ENCODE data around the gene RPUSD3.
A peak's percentile ranks its signal among the peaks of the same experiment; 100 is the strongest.

RPUSD3 gene

GRCh38 chr3:9797196-9797945 is 46.4 kb downstream of the RPUSD3 start:
- no peak for DNase-seq

- DNase-seq: no peak
Measured at GRCh38 chr3:9795207-9795606, 48.6 kb downstream of the RPUSD3 start.

DNA sequence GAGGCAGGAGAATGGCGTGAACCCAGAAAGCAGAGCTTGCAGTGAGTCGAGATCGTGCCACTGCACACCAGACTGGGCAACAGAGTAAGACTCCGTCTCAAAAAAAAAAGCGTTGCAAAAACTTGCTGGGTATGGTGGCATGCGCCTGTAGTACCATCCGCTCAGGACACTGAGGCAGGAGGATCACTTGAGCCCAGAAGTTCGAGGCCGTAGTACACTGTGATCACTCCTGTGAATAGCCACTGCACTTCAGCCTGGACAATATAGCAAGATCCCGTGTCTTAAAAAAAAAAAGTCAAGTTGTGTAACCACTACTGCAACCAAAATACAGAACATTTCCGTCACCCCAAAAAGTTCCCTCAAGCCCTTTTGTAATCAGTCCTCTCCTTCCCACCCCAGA is 49.4 kb downstream of the RPUSD3 start:
- DNase-seq: no peak

DNA sequence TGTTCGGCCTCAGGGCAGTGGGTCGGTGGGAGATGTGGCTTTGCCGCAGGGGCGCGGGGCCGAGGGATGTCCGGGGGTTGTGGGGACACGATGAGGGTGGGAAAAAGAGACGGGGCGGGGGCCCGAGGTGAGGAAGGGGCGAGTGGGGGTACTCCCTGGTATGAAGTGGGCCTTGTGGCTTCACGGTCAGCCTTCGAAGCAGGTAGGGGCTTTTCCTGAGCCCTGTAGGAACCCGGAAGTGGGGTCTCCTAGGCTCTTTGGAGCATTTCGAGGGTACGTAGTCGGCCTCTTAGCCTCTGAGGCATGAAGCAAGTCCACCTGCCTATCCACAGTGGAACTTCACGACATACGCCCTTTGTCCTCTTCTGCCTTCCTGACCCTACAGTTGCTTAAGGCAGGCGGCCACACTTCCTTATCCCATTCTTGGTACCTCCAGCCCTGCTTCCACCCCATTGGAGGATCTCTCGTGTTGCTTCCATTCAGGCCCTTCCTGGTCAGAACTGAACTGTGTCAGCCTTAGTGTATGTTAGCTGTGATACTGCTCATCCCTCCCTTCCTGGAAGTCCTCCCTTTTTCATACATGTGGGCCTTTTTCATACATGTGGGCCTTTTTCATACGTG is 50.5 kb downstream of the RPUSD3 start:
- peak; percentile 50 for DNase-seq

DNA sequence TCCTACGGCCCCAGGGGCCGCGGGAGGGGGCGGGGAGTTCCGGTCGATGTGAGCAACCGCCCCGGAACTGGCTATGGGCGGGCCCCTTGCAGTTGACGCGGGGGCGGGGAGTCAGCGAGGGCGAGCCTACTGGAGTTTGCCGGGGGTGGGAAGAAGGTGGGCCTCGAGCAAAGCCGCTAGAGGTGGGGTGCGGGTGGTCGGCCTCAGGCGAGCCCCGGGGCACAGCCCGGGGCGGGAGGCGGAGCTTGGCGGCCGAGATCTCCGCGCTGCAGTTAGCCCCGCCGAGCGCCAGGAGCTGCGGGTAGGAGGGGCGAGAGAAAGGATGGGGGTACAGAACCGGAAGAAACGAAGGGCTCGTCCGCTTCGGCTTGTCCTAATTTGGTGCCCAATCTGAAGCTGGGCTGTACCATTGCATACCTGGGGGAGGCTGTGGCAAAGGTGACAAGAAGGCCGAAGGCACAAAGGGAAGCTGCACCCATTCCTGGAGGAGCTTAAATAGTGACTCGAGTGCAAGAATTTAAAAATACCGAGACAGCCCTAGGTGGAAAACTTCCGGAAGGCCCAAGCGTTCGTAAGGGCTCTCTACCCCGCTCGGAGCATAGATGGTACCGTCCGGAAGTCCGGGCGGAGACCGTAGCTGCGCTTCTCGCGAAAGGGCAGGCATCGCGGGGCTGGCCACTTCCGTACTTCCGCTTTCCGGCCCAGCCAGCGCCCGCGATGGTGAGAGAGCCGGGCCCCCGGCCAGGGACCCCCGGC is 51.2 kb downstream of the RPUSD3 start, which contains the start of the genes ARPC4 and TADA3:
Gene ARPC4 (plus strand): TSS at position 678 of the 756 bp plus-strand sequence. CDS start 40 bp downstream, at position 718.
Gene TADA3 (minus strand): TSS at position 69 of the 756 bp plus-strand sequence. CDS start 1,007 bp downstream, outside the sequence.
- peak; percentile 92 for DNase-seq

- no peak for DNase-seq
Measured at GRCh38 chr3:9791790-9792404, 51.9 kb downstream of the RPUSD3 start.

- no peak for DNase-seq
Measured at GRCh38 chr3:9791127-9791526, 52.7 kb downstream of the RPUSD3 start.
